ENCODE measurements around the gene PPP1R11. TPM values are rescaled to one million over a fixed set of nuclear protein-coding genes. Genes with fewer than 3 reads are reported as not detected.

The PPP1R11 gene
- total RNA-seq, 4 donors from 2014 or later = 7.9 to 47.9 (median 23.3) TPM

GRCh38 chr6:30093951-30094661 lies 27.1 kb downstream of the PPP1R11 start:
- no peaks in the 10 kb centered on the region for H3K9me3 ChIP-seq
- H3K27ac ChIP-seq = no peak overlapping the region
- no peak overlapping the region for H3K4me3 ChIP-seq
- no peak for DNase-seq
- TF ChIP-seq POLR2A (IDR thresholded peaks at IDR 0.05) (no peak), CTCF (IDR thresholded peaks at IDR 0.05) (no peak)
- H3K27me3 ChIP-seq = peaks cover 0 to 8% of the 10 kb centered on the region in 2 donors
- intact Hi-C loops (cut with DNase I; ENCODE audit: low total_unique reads) = no loop called here
- no peaks in the 10 kb centered on the region for H3K36me3 ChIP-seq
- H3K4me1 ChIP-seq = no peaks in the 10 kb centered on the region

GRCh38 chr6:30096829-30097228 lies 29.8 kb downstream of the PPP1R11 start:
- no peaks in the 10 kb centered on the region for H3K36me3 ChIP-seq
- intact Hi-C loops (cut with DNase I; ENCODE audit: low total_unique reads) = no loop called here
- H3K27ac ChIP-seq = no peak overlapping the region
- H3K4me3 ChIP-seq = no peak overlapping the region
- no peaks in the 10 kb centered on the region for H3K9me3 ChIP-seq
- peaks cover 0 to 23% of the 10 kb centered on the region in 2 donors for H3K27me3 ChIP-seq
- H3K4me1 ChIP-seq = peaks cover 0 to 11% of the 10 kb centered on the region in 2 donors
- no peak for DNase-seq
- TF ChIP-seq POLR2A (IDR thresholded peaks at IDR 0.05) (no peak), CTCF (IDR thresholded peaks at IDR 0.05) (no peak)

GRCh38 chr6:30097902-30098768 lies 31.1 kb downstream of the PPP1R11 start:
- Histone ChIP-seq H3K4me3 (no peak overlapping the region), H3K9me3 (no peaks in the 10 kb centered on the region), H3K27ac (no peak overlapping the region), H3K27me3 (peaks cover 0 to 23% of the 10 kb centered on the region in 2 donors), H3K36me3 (no peaks in the 10 kb centered on the region), H3K4me1 (peaks cover 0 to 11% of the 10 kb centered on the region in 2 donors)
- no peak for DNase-seq
- intact Hi-C loops (cut with DNase I; ENCODE audit: low total_unique reads) = no loop called here
- TF ChIP-seq CTCF (IDR thresholded peaks at IDR 0.05) (no peak), POLR2A (IDR thresholded peaks at IDR 0.05) (no peak)

- intact Hi-C loops (cut with DNase I; ENCODE audit: low total_unique reads) = no loop called here
- H3K9me3 ChIP-seq = no peaks in the 10 kb centered on the region
- H3K4me1 ChIP-seq = peaks cover 0 to 11% of the 10 kb centered on the region in 2 donors
- peak overlapping the region in 1 of 2 donors; percentile 75 for H3K27ac ChIP-seq
- peaks cover 0 to 23% of the 10 kb centered on the region in 2 donors for H3K27me3 ChIP-seq
- DNase-seq = no peak
- H3K4me3 ChIP-seq = no peak overlapping the region
- TF ChIP-seq CTCF (IDR thresholded peaks at IDR 0.05) = no peak
- TF ChIP-seq POLR2A (IDR thresholded peaks at IDR 0.05) = no peak
- H3K36me3 ChIP-seq = no peaks in the 10 kb centered on the region
Measured at GRCh38 chr6:30100154-30100553, 33.2 kb downstream of the PPP1R11 start.
